H4 (cell line): ENCODE results near the gene TMEM126B. TPM values are rescaled to one million over a fixed set of nuclear protein-coding genes. Genes with fewer than 3 reads are reported as not detected.
"Not testable (repeated sequence)": the region's sequence is repeated elsewhere in the genome, so short reads cannot be mapped to it uniquely, and the experiment has no call there.

Experiments
- DNase-seq: peaks from one replicate; pipeline ENCODE4 v3.0.0-alpha.2; 2015; ENCODE audit warnings: low spot score
- total RNA-seq: library from RNA; depleted of rRNA; stranded (reverse); fragments of >200 nt; shearing (Covaris generic); gene quantifications from 2 replicates; pipeline ENCODE4 v1.2.3, GENCODE V29; 2014; rRNA removed

The TMEM126B gene
- total RNA-seq = 93.5 and 94.3 TPM in 2 replicates

DNA sequence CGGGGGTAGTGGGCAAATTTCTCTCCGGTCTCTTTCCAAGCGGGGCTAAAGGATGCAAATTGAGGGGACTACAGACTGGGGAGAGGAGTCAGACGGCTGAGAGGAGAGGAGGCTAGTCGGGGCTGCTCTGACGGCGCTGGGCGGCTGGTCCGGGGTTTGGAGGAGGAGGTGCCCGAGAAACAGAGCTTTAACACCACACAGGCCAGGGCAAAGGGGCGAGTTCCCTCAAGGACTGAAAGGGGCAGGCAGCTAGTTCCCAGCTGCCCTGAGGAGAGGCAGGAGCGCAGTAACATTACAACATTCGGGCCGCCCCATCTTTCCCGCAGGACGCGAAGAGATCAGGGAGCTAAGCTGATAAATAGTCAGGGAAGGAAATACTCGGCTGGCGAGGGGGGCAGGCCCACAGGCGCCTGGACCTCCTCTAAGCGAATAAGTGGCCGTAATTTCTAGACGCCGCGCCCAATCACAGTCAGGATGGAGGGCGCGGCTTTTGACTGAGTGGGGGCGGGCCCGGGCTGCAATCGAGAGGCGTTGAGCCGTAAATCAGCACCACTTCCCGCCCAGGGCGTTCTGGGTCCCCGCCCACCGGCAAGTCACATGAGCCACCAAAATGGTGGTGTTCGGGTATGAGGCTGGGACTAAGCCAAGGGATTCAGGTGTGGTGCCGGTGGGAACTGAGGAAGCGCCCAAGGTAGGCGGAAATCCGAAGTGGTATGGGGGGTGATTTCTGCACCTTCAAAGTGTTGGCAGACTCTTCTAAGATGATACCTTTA, at the start of gene TMEM126B:
TSS of gene TMEM126B (plus strand) at position 596 of the 773 bp plus-strand sequence. CDS start at position 611, 15 bp downstream.
- DNase-seq = peak; percentile 95

GRCh38 chr11:85582111-85582510, 46.3 kb upstream of the TMEM126B start:
- DNase-seq = no peak

GRCh38 chr11:85589373-85589772, 39.0 kb upstream of the TMEM126B start:
- DNase-seq = no peak

DNA sequence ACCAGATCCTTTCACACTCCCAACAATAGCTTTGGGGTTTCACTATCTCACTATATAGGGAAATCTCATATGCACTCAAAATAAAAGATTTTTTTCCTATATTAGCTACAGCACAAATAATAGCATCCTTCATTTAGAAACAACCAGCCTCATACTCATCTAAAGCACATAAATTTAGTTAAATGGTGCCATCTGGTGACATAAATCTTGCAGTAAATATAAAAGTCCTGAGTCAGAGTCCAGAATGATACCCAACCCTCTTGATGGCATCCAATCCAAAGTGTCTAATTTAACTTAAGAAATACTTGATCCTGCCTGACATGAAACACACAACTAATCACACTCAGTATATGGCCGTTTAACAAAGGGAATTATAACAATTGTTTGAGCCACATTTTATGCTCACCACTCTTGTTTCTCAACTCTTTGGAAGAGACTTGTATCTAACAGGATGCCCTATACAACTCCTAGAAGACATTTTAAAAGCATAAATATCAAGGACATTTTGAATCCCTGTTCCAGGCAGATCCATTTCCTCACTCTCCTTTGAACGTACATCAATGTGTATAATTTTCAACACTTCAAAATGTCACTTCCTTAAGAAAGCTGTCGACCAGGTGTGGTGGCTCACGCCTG, 37.4 kb upstream of the TMEM126B start:
- peak; percentile 46 for DNase-seq

- DNase-seq = peak; percentile 40
Measured at GRCh38 chr11:85595285-85595884, 33.0 kb upstream of the TMEM126B start.

DNA sequence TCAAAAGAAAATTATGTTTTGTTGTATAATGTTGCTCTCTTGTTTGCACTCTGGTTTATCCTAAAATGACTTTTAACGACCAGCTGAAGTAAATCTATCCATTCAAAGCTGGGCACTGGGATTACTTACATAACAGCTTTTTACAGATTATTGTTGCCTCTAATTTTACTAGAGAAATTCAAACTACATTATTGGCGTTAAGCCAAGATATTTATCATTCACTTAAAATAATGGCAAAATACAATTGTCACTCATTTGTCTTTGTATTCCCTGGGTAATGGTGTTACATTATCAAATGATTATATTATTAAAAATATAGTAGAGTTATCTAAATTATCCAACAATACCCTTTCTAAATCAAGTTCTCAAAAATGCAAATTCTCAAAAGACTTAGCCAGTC, 31.5 kb upstream of the TMEM126B start:
- DNase-seq = no peak

DNA sequence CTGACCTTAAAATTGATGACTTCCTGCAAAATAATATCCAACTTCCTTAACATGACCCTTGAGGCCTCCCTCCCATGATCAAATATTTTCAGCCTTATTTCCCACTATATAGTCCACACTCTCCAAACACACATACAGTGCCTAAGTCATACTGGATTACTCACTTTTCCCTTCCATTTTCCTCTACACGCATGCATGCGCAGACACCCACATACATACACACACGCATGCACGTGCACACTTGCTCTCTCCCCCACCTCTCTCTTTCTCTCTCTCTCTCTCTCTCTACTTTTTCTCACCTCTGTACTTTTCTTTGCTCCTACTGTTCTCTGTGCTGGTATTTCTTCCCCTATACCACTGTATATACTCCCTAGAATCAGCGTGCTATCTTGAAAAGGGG, 29.3 kb upstream of the TMEM126B start:
- no peak for DNase-seq

DNA sequence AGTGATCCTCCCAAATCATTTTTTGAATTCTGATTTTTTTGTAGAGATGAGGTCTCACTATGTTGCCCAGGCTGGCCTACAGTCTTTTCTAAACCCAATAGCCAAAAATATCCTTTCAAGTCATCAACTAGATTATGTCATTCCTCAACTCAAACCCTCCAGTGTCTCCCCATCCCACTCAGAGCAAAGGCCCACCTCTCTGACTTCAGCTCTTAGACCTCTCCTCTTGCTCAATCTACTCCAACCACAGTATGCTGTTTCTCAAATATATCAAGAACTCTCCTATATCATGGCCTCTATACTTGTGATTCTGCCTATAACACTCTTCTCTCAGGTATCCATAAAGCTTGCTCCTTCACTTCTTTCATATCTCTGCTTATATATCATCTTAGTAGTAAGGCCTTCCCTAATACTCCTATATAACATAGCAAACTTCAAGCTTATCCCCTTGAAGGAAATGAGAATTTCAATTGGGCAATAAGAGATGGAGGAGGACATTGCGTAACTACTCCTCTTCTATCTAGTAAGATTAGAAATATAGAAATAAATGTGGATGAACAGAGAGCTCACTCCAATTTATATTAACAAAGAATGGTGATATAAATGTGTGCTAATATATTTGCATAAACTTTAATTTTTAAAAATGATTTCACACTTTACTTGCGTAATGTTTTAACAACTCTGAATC, 25.7 kb upstream of the TMEM126B start:
- no peak for DNase-seq

DNA sequence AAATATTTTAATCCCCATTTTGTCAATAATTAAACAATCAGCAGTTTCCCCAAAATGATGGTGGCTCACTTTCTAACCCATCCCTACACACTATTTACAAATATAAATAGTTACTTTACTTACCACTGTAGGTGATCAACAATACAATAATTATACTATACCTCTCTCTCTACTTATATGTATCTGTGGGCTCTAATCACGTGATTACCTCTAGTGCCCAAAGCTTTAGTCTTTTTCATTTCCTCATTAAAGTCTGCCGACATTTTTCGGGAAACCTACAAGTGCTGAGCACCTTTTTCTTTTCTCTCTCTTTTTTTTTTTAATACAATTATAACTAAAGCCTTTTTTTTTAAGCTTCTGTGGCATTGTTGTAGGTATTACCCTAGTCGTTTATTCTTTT, 25.2 kb upstream of the TMEM126B start:
- no peak for DNase-seq

GRCh38 chr11:85606237-85606636, 22.2 kb upstream of the TMEM126B start:
- DNase-seq = not testable (repeated sequence)

- DNase-seq = not testable (repeated sequence)
Measured at GRCh38 chr11:85608621-85609020, 19.8 kb upstream of the TMEM126B start.

DNA sequence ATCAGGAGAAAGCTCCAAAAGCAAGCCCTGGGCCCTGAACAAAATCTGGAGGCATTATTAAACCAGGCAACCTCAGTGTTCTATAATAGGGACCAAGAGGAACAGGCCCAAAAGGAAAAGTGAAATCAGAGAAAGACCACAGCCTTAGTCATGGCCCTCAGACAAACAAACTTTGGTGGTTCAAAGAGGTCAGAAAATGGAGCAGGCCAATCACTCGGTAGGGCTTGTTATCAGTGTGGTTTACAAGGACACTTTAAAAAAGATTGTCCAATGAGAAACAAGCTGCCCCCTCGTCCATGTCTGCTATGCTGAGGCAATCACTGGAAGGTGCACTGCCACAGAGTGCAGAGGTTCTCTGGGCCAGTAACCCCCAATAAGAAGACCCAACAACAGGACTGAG, 19.1 kb upstream of the TMEM126B start:
- peak; percentile 9 for DNase-seq

DNA sequence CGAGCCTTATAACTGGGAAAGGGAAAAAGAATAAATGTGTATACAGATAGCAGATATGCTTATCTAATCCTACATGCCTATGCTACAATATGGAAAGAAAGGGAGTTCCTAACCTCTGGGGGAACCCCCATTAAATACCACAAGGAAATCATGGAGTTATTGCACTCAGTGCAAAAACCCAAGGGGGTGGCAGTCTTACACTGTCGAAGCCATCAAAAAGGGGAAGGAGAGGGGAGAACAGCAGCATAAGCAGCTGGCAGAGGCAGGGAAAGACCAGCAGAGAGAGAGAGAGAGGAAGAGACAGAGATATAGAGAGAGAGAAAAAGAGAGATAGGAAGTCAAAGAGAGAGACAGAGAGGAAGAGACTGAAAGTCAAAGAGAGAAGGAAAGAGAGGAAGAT, 16.8 kb upstream of the TMEM126B start:
- not testable (repeated sequence) for DNase-seq

GRCh38 chr11:85619499-85619898, 8.9 kb upstream of the TMEM126B start:
- DNase-seq = no peak

- DNase-seq = no peak
Measured at GRCh38 chr11:85620256-85620655, 8.1 kb upstream of the TMEM126B start.

DNA sequence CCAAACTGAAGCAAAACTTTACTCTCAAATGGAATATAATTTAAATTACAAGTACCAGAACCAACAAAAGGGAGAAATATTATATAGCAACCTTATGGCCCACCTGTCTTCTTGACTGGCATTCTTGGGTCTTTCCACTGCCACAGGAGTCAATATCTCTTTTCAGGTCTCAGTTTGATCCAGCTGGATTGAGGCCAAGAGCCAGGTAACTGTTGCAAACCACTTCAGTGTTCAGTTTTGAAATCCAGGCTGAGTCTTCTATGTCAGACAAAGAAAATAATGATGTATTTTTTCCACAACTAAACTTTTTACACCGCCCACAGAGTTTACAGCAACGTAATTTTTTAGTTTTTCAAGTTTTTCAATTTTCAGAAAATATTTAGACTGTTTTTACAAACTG, 1.9 kb upstream of the TMEM126B start:
- no peak for DNase-seq

- DNase-seq = no peak
Measured at GRCh38 chr11:85627332-85627997, 928 bp upstream of the TMEM126B start, which contains the start of gene DLG2. Gene DLG2, minus strand, starts transcription at chr11:85627344.

GRCh38 chr11:85628771-85629341, 463 bp downstream of the TMEM126B start:
- no peak for DNase-seq

- DNase-seq = no peak
Measured at GRCh38 chr11:85634747-85635146, 6.4 kb downstream of the TMEM126B start.

DNA sequence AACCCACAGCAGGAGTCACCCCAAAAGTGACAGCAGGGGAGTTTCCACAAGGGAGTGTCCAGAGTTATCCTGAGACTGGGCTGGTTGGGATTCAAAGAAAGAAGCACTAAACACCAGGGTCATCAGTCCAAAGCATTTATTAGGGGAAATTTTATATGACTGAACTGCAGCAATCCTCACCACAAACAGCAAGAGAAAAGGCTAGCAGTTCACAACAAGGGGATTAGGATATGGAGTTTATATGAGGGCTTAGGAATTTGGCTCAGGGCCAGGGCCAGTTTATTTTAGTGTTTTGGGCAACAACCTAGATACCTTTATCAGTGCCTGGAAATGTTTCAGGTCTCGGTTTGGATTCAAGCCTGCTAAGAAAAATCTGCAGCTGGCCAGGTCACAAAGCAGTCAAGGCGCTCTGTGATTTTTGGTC, 14.8 kb downstream of the TMEM126B start:
- peak; percentile 33 for DNase-seq

DNA sequence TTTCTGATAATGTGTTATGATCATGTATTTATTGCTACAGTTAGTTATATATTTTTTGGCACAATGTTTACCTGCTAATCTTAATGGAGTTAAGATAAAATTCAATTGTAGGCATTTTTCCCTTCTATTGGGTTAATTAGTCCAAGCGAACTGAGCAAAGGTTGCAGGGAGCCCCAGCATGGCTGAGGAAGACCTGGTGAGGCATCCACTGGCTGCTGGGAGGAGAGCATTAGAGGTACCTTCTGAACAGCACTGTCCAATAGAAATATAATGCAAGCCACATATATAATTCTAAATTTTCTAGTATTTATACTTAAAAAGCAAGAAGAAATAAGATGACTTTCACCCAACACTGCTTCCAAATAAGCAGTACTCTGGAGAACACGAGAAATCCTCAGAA, 18.7 kb downstream of the TMEM126B start:
- DNase-seq = no peak
